ENCODE measurements around the gene FADS6.

Gene FADS6

GRCh38 chr17:74892974-74893911, at the start of gene FADS6:
Gene FADS6 (minus strand): TSS chr17:74893633. CDS start chr17:74893595, 38 bp downstream.
- no peak for DNase-seq

DNA sequence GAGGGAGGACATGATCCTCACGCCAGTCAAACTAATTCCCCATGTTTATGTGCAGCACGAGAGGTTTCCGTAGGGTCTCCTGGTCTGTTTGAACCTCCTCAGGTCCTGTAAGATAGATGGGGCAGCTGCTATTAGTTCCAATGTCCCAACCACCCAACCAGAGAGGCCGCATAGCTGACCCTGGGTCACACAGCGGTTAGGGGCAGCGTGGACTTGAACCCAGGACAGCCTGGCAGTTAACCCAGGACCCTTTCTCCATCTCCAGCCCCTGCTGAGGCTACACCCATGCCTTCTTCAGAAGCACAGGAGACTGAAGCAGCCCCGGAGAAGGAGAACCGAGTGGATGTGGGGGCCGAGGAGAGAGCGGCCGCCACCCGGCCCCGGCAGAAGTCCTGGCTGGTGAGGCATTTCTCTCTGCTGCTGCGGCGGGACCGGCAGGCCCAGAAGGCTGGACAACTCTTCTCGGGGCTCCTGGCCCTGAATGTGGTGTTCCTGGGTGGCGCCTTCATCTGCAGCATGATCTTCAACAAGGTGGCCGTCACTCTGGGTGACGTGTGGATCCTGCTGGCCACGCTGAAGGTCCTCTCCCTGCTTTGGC, 47.8 kb upstream of the FADS6 start:
- DNase-seq, result no peak

DNA sequence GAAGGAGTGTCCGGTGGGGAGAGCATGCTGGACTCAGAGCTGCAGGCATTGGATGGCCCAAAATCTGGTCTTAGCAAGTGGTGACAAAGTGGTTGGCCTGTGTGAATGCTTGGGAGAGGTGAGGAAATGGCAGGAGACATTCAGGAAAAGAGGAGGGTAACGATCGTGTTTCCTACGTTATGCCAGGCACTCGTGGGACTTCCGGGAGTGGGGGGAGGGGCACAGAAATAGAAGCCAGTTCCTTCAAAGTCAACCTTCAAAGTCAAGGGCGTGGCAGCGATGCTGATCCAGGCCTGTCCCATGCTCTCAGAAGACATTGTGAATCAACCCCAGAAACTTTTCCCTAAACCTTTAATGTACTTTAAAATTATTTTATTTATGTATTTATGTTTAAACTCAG, 46.1 kb upstream of the FADS6 start:
- no peak for DNase-seq

GRCh38 chr17:74938194-74938950, 44.9 kb upstream of the FADS6 start:
- no peak for DNase-seq

- DNase-seq, result no peak
Observed at GRCh38 chr17:74937064-74938051, 43.9 kb upstream of the FADS6 start.

- no peak for DNase-seq
Observed at GRCh38 chr17:74936470-74936799, 43.0 kb upstream of the FADS6 start.

DNA sequence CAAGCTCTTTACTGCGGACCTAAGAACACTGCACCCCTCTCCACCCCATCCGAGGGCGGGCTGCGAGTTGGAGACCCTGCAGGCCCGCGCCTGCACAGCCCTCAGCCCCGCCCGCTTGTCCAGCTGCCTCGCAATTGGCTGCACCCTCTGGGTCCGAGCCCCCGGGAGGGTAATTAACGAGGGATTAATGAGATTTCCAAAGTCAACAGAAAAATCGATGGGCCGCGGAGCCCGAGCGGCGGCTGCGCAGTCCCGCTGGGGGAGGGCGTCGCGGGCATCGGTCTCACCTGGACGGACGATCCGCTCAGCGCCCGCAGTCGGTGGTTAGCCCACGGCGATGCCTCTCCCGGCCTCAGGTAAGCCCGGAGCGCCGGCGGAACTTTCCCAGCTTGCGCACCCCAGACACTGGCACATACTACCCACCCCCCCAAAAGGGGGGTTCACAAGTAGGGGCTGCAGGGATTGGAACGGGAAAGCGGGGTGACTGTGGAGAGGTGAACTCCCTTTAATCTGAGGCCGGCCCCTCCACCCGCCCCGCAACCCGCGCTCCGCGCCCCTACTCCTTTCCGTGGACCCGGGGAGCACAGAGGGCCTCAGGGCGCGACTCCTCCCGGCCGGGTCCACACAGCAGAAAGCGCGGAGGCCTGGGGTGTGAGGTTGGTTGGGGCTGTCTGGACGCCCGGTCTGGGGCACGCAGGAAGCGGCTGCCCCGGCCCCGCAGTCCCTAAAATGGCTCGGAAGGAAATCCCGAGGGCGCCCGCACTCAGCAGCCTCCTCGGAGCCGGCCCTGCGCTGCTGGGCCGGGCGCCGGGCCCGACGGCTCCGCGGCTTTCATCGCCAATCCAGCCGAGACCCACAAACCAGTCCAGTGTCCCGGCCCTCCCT, 42.4 kb upstream of the FADS6 start, which contains the start of gene OTOP3:
TSS of gene OTOP3 (plus strand) at position 314 of the 885 bp plus-strand sequence. CDS start at position 338, 24 bp downstream.
- DNase-seq, result no peak

GRCh38 chr17:74935048-74935447, 41.6 kb upstream of the FADS6 start:
- DNase-seq, result no peak

DNA sequence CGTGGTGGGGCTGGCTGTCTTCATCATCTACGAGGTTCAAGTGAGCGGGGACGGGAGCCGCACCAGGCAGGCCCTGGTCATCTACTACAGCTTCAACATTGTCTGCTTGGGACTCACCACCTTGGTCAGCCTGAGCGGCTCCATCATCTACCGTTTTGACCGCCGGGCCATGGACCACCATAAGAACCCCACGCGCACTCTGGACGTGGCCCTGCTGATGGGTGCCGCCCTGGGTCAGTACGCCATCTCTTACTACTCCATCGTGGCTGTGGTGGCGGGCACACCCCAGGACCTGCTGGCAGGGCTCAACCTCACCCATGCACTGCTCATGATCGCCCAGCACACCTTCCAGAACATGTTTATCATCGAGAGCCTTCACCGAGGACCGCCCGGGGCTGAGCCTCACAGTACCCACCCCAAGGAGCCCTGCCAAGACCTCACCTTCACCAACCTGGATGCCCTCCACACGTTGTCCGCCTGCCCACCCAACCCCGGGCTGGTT, 37.2 kb upstream of the FADS6 start:
- no peak for DNase-seq

DNA sequence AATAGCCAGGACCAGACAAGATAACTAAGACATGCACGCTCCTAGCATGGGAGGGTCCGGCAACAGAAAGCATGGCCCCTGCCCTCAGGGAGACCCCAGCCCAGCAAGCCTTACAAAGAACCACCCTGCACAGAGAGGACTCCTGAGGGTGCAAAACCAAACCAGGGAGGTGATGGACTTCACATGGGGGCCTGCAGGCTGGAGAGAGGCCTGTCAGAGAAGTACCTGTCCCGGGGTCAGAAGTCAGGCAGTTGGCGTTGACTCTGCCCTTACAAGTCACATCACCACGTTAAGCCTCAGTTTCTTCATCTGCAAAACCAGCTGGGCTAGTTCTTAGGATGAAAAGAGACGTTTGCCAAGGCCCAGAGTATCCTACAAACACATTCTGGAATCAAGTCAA, 35.4 kb upstream of the FADS6 start:
- no peak for DNase-seq

DNA sequence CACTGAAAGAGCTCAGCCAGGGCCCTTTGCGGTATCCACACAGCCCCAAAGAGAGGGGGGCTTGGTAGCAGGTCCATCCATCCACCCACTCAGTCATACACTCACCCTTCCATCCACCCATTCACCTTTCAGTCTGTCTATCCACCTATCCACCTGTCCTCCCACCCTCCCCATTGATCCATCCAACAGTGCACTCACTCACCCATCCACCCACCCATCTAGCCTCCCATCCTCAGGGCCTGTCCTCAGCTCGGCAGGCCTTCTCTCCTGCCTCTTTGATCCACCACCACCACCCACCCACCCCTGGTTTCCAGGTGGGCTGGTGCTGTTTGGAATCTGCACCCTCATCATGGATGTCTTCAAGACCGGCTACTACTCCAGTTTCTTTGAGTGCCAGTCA, 31.8 kb upstream of the FADS6 start:
- DNase-seq, result no peak

DNA sequence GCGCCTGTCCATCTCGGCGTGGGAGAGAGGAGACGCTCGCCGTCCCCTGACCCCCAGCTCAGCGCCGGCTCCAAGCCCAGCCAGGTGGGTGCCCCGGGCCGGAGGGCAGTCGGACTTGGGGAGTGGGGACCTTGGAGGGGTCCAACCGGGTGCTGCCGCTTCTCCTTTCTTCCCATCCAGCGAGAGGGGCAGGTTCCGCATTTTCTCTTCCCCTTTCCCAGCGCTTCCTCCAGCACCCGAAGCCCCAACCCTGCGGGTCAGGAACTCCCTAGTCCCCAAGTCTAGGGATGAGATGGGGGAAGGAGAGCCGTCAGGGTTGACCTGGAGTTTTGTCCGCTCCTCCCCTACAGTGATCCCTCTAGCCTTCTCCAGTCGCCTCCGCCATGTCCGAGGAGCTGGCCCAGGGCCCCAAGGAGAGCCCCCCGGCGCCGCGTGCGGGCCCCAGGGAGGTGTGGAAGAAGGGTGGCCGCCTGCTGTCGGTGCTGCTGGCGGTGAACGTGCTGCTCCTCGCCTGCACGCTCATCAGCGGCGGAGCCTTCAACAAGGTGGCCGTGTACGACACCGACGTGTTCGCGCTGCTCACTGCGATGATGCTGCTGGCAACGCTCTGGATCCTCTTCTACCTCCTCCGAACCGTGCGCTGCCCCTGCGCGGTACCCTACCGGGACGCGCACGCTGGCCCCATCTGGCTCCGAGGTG, 31.0 kb upstream of the FADS6 start, which contains the start of gene OTOP2:
TSS of gene OTOP2 (plus strand) at position 24 of the 699 bp plus-strand sequence. CDS start at position 384, 360 bp downstream.
- DNase-seq, result no peak

DNA sequence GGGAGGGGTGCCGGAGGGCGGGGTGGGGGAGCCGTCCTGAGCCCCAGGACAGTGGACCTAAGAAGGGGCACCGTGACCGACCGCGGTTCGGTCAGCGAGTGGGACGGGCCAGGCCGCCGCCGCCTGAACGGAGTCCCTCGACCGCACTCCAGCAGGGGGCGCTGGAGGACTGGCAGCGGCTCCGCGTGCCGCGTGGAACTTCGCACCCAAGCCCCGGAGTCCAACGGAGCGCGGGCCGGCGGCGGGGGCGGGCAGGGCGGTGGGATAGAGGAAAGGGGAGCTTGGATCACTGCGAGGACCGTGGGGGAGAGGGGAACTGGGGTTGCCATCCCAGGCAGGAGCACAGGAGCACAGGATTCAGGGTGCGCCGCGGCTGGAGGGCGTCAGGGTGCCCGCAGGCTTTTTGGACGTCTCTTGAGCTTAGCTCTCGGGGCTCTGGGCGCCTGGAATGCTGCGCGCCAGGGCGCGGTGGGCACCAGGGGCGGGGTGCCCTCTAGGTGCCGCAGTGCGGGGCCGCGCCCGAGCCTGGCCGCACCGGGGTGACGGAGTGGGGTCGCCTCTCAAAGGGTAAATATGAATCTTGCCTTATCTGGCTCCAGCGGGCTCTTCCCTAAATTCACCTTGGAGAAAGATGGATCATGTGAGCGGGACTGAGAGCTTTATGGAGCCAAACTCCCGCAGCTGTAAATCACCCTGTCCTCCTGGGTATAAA, 30.3 kb upstream of the FADS6 start:
- no peak for DNase-seq

GRCh38 chr17:74922694-74923537, 29.5 kb upstream of the FADS6 start, which contains the start of gene USH1G:
Gene USH1G (minus strand): TSS chr17:74923255. CDS start chr17:74923073, 182 bp downstream.
- DNase-seq, result no peak

DNA sequence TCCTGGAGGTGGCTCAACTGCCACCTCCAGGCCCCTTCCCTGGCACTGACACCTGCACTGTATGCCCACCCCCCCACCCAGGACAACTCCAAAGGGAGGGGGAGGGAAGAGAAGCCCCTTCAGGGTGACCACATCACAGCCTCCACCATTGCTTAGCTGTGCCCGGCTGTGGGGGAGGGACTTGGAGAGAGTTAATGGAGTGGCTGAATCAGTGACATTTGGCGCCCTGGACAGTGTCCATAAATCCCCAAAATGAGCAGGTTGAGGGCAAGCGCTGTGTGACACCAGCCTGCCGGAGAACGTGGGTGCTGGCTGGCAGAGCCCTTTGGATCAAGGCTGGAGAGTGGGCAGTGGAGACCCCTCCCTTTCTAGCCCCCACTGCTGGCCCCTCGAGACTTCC, 28.7 kb upstream of the FADS6 start:
- no peak for DNase-seq

GRCh38 chr17:74921769-74922168, 28.3 kb upstream of the FADS6 start:
- DNase-seq, result no peak

GRCh38 chr17:74921026-74921681, 27.7 kb upstream of the FADS6 start:
- no peak for DNase-seq

DNA sequence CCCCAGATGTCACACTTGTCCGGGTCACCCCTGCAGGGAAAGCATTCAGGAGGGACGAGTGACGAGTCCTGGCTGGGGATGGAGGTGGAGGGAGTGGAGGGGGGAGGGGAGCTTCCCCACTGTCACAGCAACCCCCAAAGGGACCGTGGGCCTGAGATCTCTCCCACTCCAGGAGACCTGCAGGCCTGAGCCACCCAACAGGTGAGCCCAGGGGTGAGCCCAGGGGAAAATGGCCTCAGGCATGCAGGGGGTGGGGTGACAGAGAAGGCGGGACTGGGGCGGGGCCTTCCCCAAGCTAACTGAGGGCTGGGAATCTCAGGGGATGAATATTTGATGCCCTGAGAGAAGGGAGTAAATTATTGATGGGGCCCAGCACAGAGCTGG, 27.2 kb upstream of the FADS6 start:
- DNase-seq, result no peak

Data from DMS79 treated with DMSO at 0.1 percent for 48 hours (cell line).